Progenitor cell of endocrine pancreas (in vitro differentiated cells): ENCODE results near the gene MLPH. TPM values are rescaled to one million over a fixed set of nuclear protein-coding genes. Genes with fewer than 3 reads are reported as not detected.

Experiments used
- DNase-seq: peaks from one replicate; pipeline ENCODE4 v3.0.0; 2021; ENCODE audit warnings: low spot score; ENCODE audit not compliant: unreplicated experiment
- H3K27ac Mint-ChIP-seq: 2 replicates; pipeline ENCODE4 v1.8.0; 2021; ENCODE audit warnings: mild to moderate bottlenecking, moderate library complexity, mixed read lengths
- H3K27me3 Mint-ChIP-seq: 2 replicates; pipeline ENCODE4 v1.8.0; 2021; ENCODE audit warnings: mixed read lengths
- H3K36me3 Mint-ChIP-seq: 2 replicates; pipeline ENCODE4 v1.8.0; 2022; ENCODE audit warnings: mixed read lengths; ENCODE audit not compliant: insufficient read depth
- H3K4me1 Mint-ChIP-seq: 2 replicates; pipeline ENCODE4 v1.8.0; 2021; ENCODE audit warnings: low read depth, mixed read lengths
- H3K4me3 Mint-ChIP-seq: 2 replicates; pipeline ENCODE4 v1.8.0; 2021; ENCODE audit warnings: low read depth, mild to moderate bottlenecking, moderate library complexity, mixed read lengths
- H3K9me3 Mint-ChIP-seq: 2 replicates; pipeline ENCODE4 v1.8.0; 2021; ENCODE audit warnings: low read depth, mixed read lengths
- total RNA-seq: library from RNA; stranded (reverse); gene quantifications from 2 replicates; pipeline ENCODE4 v1.2.1, GENCODE V29; 2021
- TF ChIP-seq, protein P1 (sequence below): fragments of 200-600 bp; sonication (generic); IDR thresholded peaks from one replicate; pipeline ENCODE4 v1.5.0; 2021; ENCODE audit warnings: antibody characterized with exemption, mild to moderate bottlenecking; ENCODE audit not compliant: unreplicated experiment

MLPH gene
- total RNA-seq, 1 donor from 2014 or later: 1.2 TPM

DNA sequence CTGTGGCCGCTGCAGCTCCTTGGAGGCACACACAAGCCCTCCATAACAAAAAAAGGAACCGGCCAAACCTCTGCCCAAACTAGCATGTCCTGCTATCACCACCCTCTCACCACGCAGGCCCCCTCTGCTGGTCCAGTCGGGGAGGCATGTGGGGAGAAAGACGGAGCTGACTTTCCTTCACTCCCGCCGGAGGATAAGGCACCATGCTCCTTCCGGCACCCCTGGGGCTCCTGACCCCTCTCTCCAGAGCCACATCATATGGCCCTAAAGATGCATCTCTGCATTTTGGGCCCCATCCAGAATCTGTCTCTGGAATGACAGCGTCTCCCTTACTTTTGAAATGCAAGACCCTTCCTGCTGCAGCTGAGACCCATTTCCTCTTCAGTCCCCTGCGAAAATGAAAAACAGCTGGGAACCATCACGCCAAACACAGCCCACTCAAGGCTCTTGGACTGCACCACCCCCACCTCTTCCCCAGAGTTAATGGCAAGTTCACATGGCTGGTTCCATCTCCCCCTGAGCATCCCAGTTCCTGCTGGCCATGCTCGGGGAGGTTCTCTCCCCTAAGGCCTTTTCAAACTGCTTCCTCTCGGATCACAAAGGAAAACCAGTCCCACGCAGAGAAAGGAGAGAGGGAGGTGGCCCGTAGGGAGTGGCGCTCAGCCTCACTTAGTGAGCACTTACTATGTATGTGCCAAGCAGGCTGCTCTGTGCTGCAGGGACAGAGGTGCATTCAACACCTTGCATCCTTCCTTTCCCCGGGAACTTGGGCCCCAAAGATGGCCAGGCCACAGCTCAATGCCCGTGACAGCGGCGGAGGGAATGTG is 35.2 kb upstream of the MLPH start:
- Mint-ChIP-seq H3K4me3 (no peak overlapping the region), H3K4me1 (no peaks in the 10 kb centered on the region), H3K9me3 (no peaks in the 10 kb centered on the region)

DNA sequence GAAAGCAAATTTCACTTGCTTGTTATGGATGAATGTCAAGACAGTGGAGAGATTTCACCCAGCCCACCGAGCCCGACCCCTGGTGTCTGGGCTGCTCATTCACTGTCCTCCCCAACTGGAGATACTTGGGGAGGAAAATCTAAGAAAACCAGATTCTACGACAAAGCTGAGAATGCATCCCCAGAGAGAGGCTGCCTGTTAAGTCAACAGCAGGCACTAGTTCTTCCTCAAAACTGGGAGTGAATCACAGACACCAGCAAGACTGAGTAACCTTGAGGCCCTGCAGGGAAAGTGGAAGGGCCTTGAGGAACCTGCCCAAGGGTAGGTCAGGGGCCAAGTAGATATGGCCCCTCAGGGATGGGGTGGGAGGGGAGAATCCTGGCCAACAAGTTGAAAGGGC is 34.2 kb upstream of the MLPH start:
- H3K4me3 Mint-ChIP-seq: no peak overlapping the region
- TF ChIP-seq, protein P1, sequence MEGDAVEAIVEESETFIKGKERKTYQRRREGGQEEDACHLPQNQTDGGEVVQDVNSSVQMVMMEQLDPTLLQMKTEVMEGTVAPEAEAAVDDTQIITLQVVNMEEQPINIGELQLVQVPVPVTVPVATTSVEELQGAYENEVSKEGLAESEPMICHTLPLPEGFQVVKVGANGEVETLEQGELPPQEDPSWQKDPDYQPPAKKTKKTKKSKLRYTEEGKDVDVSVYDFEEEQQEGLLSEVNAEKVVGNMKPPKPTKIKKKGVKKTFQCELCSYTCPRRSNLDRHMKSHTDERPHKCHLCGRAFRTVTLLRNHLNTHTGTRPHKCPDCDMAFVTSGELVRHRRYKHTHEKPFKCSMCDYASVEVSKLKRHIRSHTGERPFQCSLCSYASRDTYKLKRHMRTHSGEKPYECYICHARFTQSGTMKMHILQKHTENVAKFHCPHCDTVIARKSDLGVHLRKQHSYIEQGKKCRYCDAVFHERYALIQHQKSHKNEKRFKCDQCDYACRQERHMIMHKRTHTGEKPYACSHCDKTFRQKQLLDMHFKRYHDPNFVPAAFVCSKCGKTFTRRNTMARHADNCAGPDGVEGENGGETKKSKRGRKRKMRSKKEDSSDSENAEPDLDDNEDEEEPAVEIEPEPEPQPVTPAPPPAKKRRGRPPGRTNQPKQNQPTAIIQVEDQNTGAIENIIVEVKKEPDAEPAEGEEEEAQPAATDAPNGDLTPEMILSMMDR: no peak
- no peak overlapping the region for H3K27ac Mint-ChIP-seq
- H3K9me3 Mint-ChIP-seq: no peaks in the 10 kb centered on the region
- peaks cover 36% of the 10 kb centered on the region for H3K27me3 Mint-ChIP-seq
- H3K36me3 Mint-ChIP-seq: no peaks in the 10 kb centered on the region
- DNase-seq: no peak
- no peaks in the 10 kb centered on the region for H3K4me1 Mint-ChIP-seq

More for the DNA sequence above, 35.2 kb upstream of the MLPH start:
- no peak for DNase-seq
- Mint-ChIP-seq H3K36me3 (no peaks in the 10 kb centered on the region), H3K27me3 (peaks cover 38% of the 10 kb centered on the region), H3K27ac (no peak overlapping the region)
- TF ChIP-seq, protein P1: no peak

DNA sequence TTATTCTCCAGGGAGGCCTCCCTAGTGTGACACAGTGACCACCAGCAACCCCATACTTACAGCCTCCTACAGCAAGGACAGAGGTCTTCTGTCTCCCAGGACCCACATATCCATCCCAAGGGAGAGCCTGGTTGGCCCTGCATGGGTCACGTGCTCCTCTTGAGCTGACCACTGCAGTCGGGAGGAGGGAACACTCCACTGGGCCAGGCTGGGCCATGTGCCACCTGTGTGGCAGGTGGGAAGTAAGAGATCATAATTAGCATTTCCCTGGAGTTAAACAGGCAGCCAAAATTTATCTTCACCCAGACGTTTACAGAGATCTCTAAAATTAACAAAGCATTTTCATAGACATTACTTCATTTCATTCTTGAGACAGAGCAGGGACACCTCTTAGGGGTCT is 33.4 kb upstream of the MLPH start:
- Mint-ChIP-seq H3K27me3 (peaks cover 43% of the 10 kb centered on the region), H3K9me3 (no peaks in the 10 kb centered on the region), H3K36me3 (no peaks in the 10 kb centered on the region), H3K4me3 (no peak overlapping the region), H3K4me1 (no peaks in the 10 kb centered on the region), H3K27ac (no peak overlapping the region)
- DNase-seq: no peak
- TF ChIP-seq, protein P1: no peak

DNA sequence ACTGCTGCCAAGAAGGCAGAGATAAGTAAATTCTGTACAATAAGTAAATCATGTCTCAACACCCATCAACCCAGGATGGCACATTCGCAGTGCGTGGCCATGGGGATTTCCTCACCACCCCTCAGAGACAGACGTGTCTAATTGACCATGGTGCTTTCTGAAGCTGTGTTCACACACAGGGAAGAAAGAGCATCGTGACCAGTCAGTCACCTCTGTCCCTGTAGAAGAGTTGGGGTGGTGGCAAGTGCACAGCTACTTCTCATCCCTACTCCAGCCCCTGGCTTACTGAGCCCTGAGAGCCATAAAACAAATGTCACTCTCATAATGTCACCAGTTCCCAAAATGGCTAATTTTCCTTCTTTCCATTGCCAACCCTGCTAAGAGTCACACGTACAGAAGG is 31.3 kb upstream of the MLPH start:
- Mint-ChIP-seq H3K4me1 (no peaks in the 10 kb centered on the region), H3K4me3 (no peak overlapping the region), H3K27me3 (peaks cover 54% of the 10 kb centered on the region), H3K9me3 (no peaks in the 10 kb centered on the region), H3K36me3 (no peaks in the 10 kb centered on the region), H3K27ac (no peak overlapping the region)
- TF ChIP-seq, protein P1: no peak
- DNase-seq: no peak

DNA sequence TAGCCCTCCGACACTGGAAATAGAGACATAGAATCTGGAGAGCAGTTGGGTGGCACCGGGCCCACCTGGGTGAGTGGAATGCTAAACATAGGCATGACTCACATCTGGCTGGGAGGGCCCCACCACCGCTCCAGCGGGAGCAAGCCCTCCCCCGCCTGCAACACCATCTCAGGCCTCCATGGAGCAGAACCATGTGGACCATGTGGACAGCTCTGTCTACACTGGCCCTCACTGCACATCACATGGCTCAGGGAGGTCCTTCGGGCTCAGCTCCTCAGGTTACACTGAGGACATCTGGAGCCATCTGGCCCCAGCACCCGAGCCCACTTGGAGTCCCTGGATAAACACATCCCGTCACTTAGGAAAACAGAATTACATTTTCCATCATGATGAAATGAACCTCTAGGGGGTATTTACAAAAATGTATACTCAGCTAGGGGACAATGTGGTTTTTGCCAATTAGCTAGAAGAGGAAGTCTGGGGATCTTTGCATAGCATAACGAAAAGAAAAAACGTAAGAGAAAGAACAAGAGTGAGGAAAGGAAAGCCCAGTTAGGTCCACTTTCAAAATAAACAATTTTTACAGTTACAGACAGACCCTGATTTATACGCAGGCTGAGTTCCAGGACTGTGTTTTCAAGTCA is 30.7 kb upstream of the MLPH start:
- Mint-ChIP-seq H3K9me3 (no peaks in the 10 kb centered on the region), H3K36me3 (no peaks in the 10 kb centered on the region), H3K4me3 (no peak overlapping the region), H3K27ac (no peak overlapping the region), H3K27me3 (peaks cover 54% of the 10 kb centered on the region), H3K4me1 (no peaks in the 10 kb centered on the region)
- DNase-seq: no peak
- TF ChIP-seq, protein P1: no peak
